Measurements from ENCODE around the gene PELI3. TPM values are rescaled to one million over a fixed set of nuclear protein-coding genes. Genes with fewer than 3 reads are reported as not detected.
"Not testable (repeated sequence)": the region's sequence is repeated elsewhere in the genome, so short reads cannot be mapped to it uniquely, and the experiment has no call there.

Gene PELI3
- total and polyA plus RNA-seq, 2 of the 8 experiments (the other 6 are each of a cell fraction or from before 2014, with no cell fraction given): 5.2 to 7.6 TPM

DNA sequence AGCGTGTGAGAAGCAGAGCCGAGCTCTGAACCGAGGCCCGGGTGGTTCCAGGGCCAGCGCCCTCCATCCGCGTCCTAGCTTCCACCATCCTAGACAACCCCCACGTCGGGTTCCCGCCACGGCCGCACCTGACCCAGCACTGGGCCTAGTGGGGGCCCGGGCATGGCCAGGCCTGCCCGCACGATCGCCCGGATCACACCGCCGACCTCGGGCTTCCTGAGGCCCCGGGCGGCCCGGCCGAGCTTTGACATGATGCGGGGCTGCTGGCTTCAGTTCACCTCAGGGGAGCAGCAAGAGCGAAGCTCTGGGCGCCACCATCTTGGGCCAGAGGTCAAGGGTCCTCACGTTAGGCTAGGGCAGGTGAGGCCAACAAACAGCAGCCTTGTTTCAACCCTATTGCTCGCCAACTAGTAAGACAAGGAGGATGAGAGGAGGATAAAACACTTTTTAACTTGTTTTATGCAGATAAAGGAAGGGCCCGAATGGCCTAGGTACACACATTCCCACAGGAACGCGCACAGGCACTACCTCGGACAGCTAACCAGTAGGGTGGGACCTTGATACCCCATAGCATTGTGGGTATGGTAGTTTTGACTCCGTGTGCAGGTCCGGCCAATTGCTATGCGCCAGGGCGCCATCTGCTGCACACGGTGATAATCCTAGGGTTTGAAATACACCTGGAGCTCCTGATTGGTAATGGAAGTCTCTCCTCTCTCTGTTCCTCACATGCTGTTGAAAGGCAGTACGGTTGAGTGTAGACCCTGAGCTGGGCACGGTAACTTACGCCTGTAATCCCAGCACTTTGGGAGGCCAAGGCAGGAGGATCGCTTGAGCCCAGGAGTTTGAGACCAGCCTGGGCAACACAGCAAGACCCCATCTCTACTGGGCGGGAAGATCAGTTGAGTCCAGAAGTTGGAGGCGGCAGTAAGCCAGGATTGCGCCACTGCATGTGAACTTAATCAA is 27.9 kb upstream of the PELI3 start, which contains the start of gene MRPL11 (continued):
- TF ChIP-seq, protein P1, sequence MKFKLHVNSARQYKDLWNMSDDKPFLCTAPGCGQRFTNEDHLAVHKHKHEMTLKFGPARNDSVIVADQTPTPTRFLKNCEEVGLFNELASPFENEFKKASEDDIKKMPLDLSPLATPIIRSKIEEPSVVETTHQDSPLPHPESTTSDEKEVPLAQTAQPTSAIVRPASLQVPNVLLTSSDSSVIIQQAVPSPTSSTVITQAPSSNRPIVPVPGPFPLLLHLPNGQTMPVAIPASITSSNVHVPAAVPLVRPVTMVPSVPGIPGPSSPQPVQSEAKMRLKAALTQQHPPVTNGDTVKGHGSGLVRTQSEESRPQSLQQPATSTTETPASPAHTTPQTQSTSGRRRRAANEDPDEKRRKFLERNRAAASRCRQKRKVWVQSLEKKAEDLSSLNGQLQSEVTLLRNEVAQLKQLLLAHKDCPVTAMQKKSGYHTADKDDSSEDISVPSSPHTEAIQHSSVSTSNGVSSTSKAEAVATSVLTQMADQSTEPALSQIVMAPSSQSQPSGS (IDR thresholded peaks at IDR 0.05; ENCODE audit: low read length): no peak

DNA sequence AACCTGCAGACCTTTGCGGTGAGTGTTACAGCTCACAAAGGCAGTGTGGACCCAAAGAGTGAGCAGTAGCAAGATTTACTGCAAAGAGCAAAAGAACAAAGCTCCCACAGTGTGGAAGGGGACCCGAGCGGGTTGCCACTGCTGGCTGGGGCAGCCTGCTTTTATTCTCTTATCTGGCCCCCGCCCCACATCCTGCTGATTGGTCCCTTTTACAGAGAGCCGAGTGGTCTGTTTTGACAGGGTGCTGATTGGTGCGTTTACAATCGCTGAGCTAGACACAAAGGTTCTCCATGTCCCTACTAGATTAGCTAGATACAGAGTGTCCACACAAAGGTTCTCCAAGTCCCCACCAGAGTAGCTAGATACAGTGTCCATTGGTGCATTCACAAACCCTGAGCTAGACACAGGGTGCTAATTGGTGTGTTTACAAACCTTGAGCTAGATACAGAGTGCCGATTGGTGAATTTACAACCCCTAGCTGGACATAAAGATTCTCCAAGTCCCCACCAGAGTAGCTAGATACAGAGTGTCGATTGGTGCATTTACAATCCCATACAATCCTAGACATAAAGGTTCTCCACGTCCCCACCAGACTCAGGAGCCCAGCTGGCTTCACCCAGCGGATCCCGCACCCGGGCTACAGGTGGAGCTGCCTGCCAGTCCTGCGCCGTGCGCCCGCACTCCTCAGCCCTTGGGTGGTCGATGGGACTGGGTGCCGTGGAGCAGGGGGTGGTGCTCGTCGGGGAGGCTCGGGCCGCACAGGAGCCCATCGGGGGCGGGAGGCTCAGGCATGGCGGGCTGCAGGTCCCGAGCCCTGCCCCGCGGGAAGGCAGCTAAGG is 26.4 kb upstream of the PELI3 start:
- not testable (repeated sequence) for H2BK120ac ChIP-seq (replicated peaks; ENCODE audit: low read depth, low read length); H3K79me1 ChIP-seq (ENCODE audit: low read depth, low read length); H4K20me1 ChIP-seq (replicated peaks in 1 of 2; ENCODE audit: control insufficient read depth in 1 of 2, insufficient read depth in 2 of 2, low read length in 2 of 2); H3K14ac ChIP-seq (ENCODE audit: insufficient read length); H2BK15ac ChIP-seq (ENCODE audit: low read length); H2BK12ac ChIP-seq (ENCODE audit: low read depth, low read length); H3K79me2 ChIP-seq (ENCODE audit: control insufficient read depth in 1 of 2, insufficient read depth in 2 of 2, low read length in 2 of 2); DNase-seq (ENCODE audit: low read depth in 1 of 2, low spot score in 2 of 2); FAIRE-seq; H2AK5ac ChIP-seq (ENCODE audit: low read depth, low read length); H4K8ac ChIP-seq (ENCODE audit: extremely low read depth, insufficient read depth, low read length); H3K4me3 ChIP-seq (ENCODE audit: extremely low read depth in 1 of 4, insufficient read depth in 2 of 4, low read depth in 3 of 4, low read length in 4 of 4); H3K27me3 ChIP-seq (replicated peaks in 1 of 4; ENCODE audit: control insufficient read depth in 3 of 4, extremely low read depth in 1 of 4, insufficient read depth in 3 of 4, low read length in 3 of 4); H3K23me2 ChIP-seq (ENCODE audit: low read depth, low read length); H4K5ac ChIP-seq (ENCODE audit: insufficient read length, low read depth, low read length); H2AFZ ChIP-seq (ENCODE audit: low read length); H3K23ac ChIP-seq (ENCODE audit: insufficient read length); H4K91ac ChIP-seq (replicated peaks; ENCODE audit: insufficient read length, low read length); H3K4me2 ChIP-seq (ENCODE audit: insufficient read depth in 1 of 2, low read depth in 2 of 2, low read length in 2 of 2); H3K18ac ChIP-seq (ENCODE audit: extremely low read depth, low read length); H3K4me1 ChIP-seq (replicated peaks in 1 of 4; ENCODE audit: control insufficient read depth in 3 of 4, insufficient read depth in 4 of 4, low read length in 3 of 4); H3K56ac ChIP-seq (replicated peaks; ENCODE audit: insufficient read length, low read depth, low read length); H2BK5ac ChIP-seq (ENCODE audit: low read depth, low read length); H3K27ac ChIP-seq (ENCODE audit: low read depth, low read length); H2BK20ac ChIP-seq (ENCODE audit: low read length); H3K9ac ChIP-seq (replicated peaks in 1 of 4; ENCODE audit: extremely low read depth in 1 of 4, low read depth in 3 of 4, low read length in 3 of 4); H3K4ac ChIP-seq (replicated peaks; ENCODE audit: insufficient read length, low read depth, low read length)
- ChIA-PET POLR2A (ENCODE audit: partially characterized antibody) (interaction anchor here (0.7 to 2.3 kb wide), 6 partner anchors 19 to 241 kb away, joined by 3 to 15 read pairs (median 4); partner anchors contain the start of genes DPP3 and NPAS4), CTCF (ENCODE audit: partially characterized antibody) (interaction anchor here (0.6 to 13.7 kb wide), 17 partner anchors 10 to 1345 kb away, joined by 3 to 259 read pairs (median 4); partner anchors contain the start of gene NPAS4)
- H3K36me3 ChIP-seq (ENCODE audit: control insufficient read depth in 2 of 4, insufficient read depth in 4 of 4, low read length in 3 of 4): peaks cover 8 to 18% (median 14%) of the 10 kb centered on the region in 4 experiments; a peak in 7 of 8 replicates
- 93% methylated on average over 17 of the region's 29 CpGs; no CpG with 5 or more reads in 1 of the 2 experiments for WGBS, 2 experiments (ENCODE audit: extremely low coverage in 1 of 2, insufficient coverage in 1 of 2, insufficient read length in 1 of 2, insufficient replicate concordance in 2 of 2, low coverage in 1 of 2, low lambda C conversion rate in 2 of 2, missing lambda C conversion rate in 1 of 2)
- peaks cover 15 to 16% of the 10 kb centered on the region in 2 experiments for H3K9me3 ChIP-seq (ENCODE audit: insufficient read depth in 2 of 2, low read depth in 1 of 2, low read length in 1 of 2)
